HG02610 (cell line): ENCODE data around the gene FGGY.
A peak's percentile ranks its signal among the peaks of the same experiment; 100 is the strongest.
"Not testable (repeated sequence)": the region's sequence is repeated elsewhere in the genome, so short reads cannot be mapped to it uniquely, and the experiment has no call there.

ENCODE experiments used
- ATAC-seq: cut with Tn5 transposase; IDR thresholded peaks from one replicate; pipeline ENCODE4 v1.9.1; 2021; ENCODE audit warnings: mild to moderate bottlenecking, moderate library complexity; ENCODE audit not compliant: unreplicated experiment

Gene FGGY

GRCh38 chr1:59605184-59605583 is 308.3 kb downstream of the FGGY start:
- peak; percentile 52 for ATAC-seq

GRCh38 chr1:59605761-59606160 is 308.9 kb downstream of the FGGY start:
- no peak for ATAC-seq

- ATAC-seq: no peak
Measured at GRCh38 chr1:59609245-59609644, 312.4 kb downstream of the FGGY start.

- ATAC-seq: not testable (repeated sequence)
Measured at GRCh38 chr1:59610499-59610898, 313.6 kb downstream of the FGGY start.

- no peak for ATAC-seq
Measured at GRCh38 chr1:59617434-59617833, 320.5 kb downstream of the FGGY start.

- ATAC-seq: no peak
Measured at GRCh38 chr1:59619557-59619956, 322.7 kb downstream of the FGGY start.

- ATAC-seq: no peak
Measured at GRCh38 chr1:59625384-59625783, 328.5 kb downstream of the FGGY start.

GRCh38 chr1:59631561-59632255 is 334.8 kb downstream of the FGGY start:
- no peak for ATAC-seq

GRCh38 chr1:59635097-59635496 is 338.2 kb downstream of the FGGY start:
- no peak for ATAC-seq

GRCh38 chr1:59638231-59638711 is 341.4 kb downstream of the FGGY start:
- ATAC-seq: no peak

- no peak for ATAC-seq
Measured at GRCh38 chr1:59639266-59639665, 342.4 kb downstream of the FGGY start.

- ATAC-seq: no peak
Measured at GRCh38 chr1:59640851-59641250, 344.0 kb downstream of the FGGY start.

GRCh38 chr1:59641836-59642235 is 344.9 kb downstream of the FGGY start:
- no peak for ATAC-seq

GRCh38 chr1:59643526-59643925 is 346.6 kb downstream of the FGGY start:
- no peak for ATAC-seq

- ATAC-seq: no peak
Measured at GRCh38 chr1:59645893-59646292, 349.0 kb downstream of the FGGY start.

- not testable (repeated sequence) for ATAC-seq
Measured at GRCh38 chr1:59653142-59653958, 356.5 kb downstream of the FGGY start.

GRCh38 chr1:59653968-59654367 is 357.1 kb downstream of the FGGY start:
- ATAC-seq: no peak

GRCh38 chr1:59657873-59658465 is 361.1 kb downstream of the FGGY start:
- ATAC-seq: no peak

GRCh38 chr1:59664166-59664565 is 367.3 kb downstream of the FGGY start:
- no peak for ATAC-seq

GRCh38 chr1:59666106-59666505 is 369.2 kb downstream of the FGGY start:
- ATAC-seq: no peak

GRCh38 chr1:59667020-59667419 is 370.1 kb downstream of the FGGY start:
- no peak for ATAC-seq
